Stimulated activated memory B cell treated with anti-CD40 and anti-IgM and Interleukin-4, amounts not matched to agents 10 μg/mL and 1 μg/mL and 100 μg/mL, for 72 hours (primary cell): Measurements from ENCODE around the gene NFU1.
"Not testable (repeated sequence)": the region's sequence is repeated elsewhere in the genome, so short reads cannot be mapped to it uniquely, and the experiment has no call there.

Experiments
- ATAC-seq: fragments of 150-1000 bp; cut with Tn5 transposase; 2 replicates; pipeline ENCODE4 v1.10.0; 2021
- H3K27ac Mint-ChIP-seq: one replicate; pipeline ENCODE4 v1.8.0; 2022; ENCODE audit warnings: mild to moderate bottlenecking, mixed read lengths
- H3K27me3 Mint-ChIP-seq: one replicate; pipeline ENCODE4 v1.8.0; 2022; ENCODE audit warnings: mixed read lengths
- H3K36me3 Mint-ChIP-seq: one replicate; pipeline ENCODE4 v1.8.0; 2022; ENCODE audit warnings: mixed read lengths
- H3K4me1 Mint-ChIP-seq: one replicate; pipeline ENCODE4 v1.8.0; 2022; ENCODE audit warnings: mixed read lengths
- H3K4me3 Mint-ChIP-seq: one replicate; pipeline ENCODE4 v1.8.0; 2022; ENCODE audit warnings: mild to moderate bottlenecking, moderate library complexity, mixed read lengths
- H3K9me3 Mint-ChIP-seq: one replicate; pipeline ENCODE4 v1.8.0; 2022; ENCODE audit warnings: mixed read lengths

NFU1 gene

GRCh38 chr2:69459936-69460335, 22.7 kb upstream of the NFU1 start:
- no peaks in the 10 kb centered on the region for H3K36me3 Mint-ChIP-seq
- no peak for ATAC-seq
- H3K4me3 Mint-ChIP-seq: no peak overlapping the region
- H3K4me1 Mint-ChIP-seq: no peaks in the 10 kb centered on the region
- peaks cover 19% of the 10 kb centered on the region for H3K27me3 Mint-ChIP-seq
- H3K9me3 Mint-ChIP-seq: no peaks in the 10 kb centered on the region
- H3K27ac Mint-ChIP-seq: no peak overlapping the region

GRCh38 chr2:69456950-69457445, 19.8 kb upstream of the NFU1 start:
- H3K4me1 Mint-ChIP-seq: peaks cover 8% of the 10 kb centered on the region
- peak; percentile 68 for ATAC-seq
- H3K4me3 Mint-ChIP-seq: no peak overlapping the region
- no peaks in the 10 kb centered on the region for H3K9me3 Mint-ChIP-seq
- H3K27me3 Mint-ChIP-seq: peaks cover 23% of the 10 kb centered on the region
- no peak overlapping the region for H3K27ac Mint-ChIP-seq
- H3K36me3 Mint-ChIP-seq: no peaks in the 10 kb centered on the region

DNA sequence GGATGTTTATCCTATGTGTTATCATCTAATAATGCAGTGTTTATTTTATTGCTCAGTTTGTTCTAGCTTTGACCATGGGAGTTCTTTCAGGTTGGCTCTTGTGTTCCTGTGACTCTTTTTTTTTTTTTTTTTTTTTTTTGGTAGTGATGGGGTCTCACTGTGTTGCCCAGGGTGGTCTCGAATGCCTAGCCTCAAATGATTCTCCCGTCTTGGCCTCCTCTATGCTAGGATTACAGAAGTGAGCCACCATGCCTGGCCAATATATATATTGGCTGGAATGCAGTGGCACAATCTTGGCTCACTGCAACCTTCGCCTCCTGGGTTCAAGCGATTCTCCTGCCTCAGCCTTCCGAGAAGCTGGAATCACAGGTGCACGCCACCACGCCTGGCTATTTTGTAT, 18.9 kb upstream of the NFU1 start:
- Mint-ChIP-seq H3K27me3 (peaks cover 23% of the 10 kb centered on the region), H3K4me1 (peaks cover 8% of the 10 kb centered on the region), H3K27ac (no peak overlapping the region), H3K36me3 (no peaks in the 10 kb centered on the region), H3K4me3 (no peak overlapping the region), H3K9me3 (no peaks in the 10 kb centered on the region)
- ATAC-seq: no peak

GRCh38 chr2:69454976-69455375, 17.7 kb upstream of the NFU1 start:
- no peak overlapping the region for H3K4me3 Mint-ChIP-seq
- peaks cover 8% of the 10 kb centered on the region for H3K4me1 Mint-ChIP-seq
- no peaks in the 10 kb centered on the region for H3K9me3 Mint-ChIP-seq
- ATAC-seq: no peak
- no peaks in the 10 kb centered on the region for H3K36me3 Mint-ChIP-seq
- H3K27ac Mint-ChIP-seq: no peak overlapping the region
- H3K27me3 Mint-ChIP-seq: peaks cover 23% of the 10 kb centered on the region

DNA sequence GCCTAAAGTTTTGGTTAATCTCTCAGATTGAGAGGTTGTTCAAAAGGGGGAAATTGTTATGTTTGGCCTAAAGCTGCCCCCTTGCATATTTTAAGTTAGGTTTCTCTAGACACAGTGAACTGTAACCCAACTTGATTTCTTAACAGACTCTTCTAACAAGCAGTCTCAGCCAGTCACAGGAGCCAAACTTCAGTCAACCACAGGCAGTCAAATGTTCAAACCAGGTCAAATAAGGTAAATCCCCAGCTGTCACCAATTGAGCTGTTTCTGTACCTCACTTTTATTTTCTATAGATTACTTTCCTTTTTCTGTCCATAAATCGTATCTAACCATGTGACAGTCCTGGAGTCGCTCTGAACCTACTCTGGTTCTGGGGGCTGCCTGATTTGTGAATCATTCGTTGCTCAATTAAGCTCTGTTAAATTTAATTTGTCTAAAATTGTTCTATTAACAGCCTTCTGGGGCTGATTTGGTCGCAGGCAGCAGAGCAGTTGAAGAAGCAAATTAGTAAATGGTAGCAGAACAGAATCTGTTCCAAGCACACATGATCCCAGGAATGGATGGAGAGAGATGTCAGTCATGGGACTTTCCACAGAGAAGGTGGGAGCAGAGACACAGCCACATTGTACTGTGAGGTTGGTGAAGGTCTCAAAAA, 16.4 kb upstream of the NFU1 start:
- Mint-ChIP-seq H3K9me3 (no peaks in the 10 kb centered on the region), H3K27ac (peak overlapping the region; percentile 34), H3K36me3 (no peaks in the 10 kb centered on the region), H3K4me1 (peaks cover 8% of the 10 kb centered on the region), H3K4me3 (peak overlapping the region; percentile 18), H3K27me3 (peaks cover 23% of the 10 kb centered on the region)
- peak; percentile 85 for ATAC-seq

- Mint-ChIP-seq H3K36me3 (no peaks in the 10 kb centered on the region), H3K9me3 (no peaks in the 10 kb centered on the region), H3K27me3 (peaks cover 23% of the 10 kb centered on the region), H3K27ac (no peak overlapping the region), H3K4me3 (no peak overlapping the region), H3K4me1 (peaks cover 8% of the 10 kb centered on the region)
- no peak for ATAC-seq
Measured at GRCh38 chr2:69452687-69453086, 15.5 kb upstream of the NFU1 start.

- Mint-ChIP-seq H3K4me3 (no peak overlapping the region), H3K36me3 (no peaks in the 10 kb centered on the region), H3K27me3 (peaks cover 13% of the 10 kb centered on the region), H3K9me3 (no peaks in the 10 kb centered on the region), H3K4me1 (peaks cover 8% of the 10 kb centered on the region), H3K27ac (no peak overlapping the region)
- no peak for ATAC-seq
Measured at GRCh38 chr2:69450735-69451416, 13.6 kb upstream of the NFU1 start.

DNA sequence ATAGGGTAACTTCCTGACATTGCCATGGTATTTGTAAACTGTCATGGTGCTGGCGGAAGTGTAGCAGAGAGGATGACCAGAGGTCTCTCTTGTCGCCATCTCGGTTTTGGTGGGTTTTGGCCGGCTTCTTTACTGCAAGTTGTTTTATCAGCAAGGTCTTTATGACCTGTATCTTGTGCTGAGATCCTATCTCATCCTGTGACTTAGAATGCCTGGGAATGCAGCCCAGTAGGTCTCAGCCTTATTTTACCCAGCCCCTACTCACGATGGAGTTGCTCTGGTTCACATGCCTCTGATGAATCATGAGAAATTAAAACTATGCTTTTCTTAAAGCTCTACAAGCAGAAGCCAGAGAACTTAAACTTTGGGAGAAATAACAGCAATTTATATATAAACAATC, 12.7 kb upstream of the NFU1 start:
- no peak for ATAC-seq
- no peaks in the 10 kb centered on the region for H3K36me3 Mint-ChIP-seq
- no peak overlapping the region for H3K4me3 Mint-ChIP-seq
- H3K27ac Mint-ChIP-seq: no peak overlapping the region
- H3K9me3 Mint-ChIP-seq: no peaks in the 10 kb centered on the region
- peaks cover 4% of the 10 kb centered on the region for H3K27me3 Mint-ChIP-seq
- peaks cover 8% of the 10 kb centered on the region for H3K4me1 Mint-ChIP-seq

GRCh38 chr2:69443673-69444072, 6.4 kb upstream of the NFU1 start:
- not testable (repeated sequence) for H3K9me3 Mint-ChIP-seq, H3K4me1 Mint-ChIP-seq, H3K36me3 Mint-ChIP-seq, H3K4me3 Mint-ChIP-seq, ATAC-seq, H3K27me3 Mint-ChIP-seq, H3K27ac Mint-ChIP-seq

GRCh38 chr2:69439499-69439898, 2.3 kb upstream of the NFU1 start:
- not testable (repeated sequence) for ATAC-seq, H3K9me3 Mint-ChIP-seq, H3K27me3 Mint-ChIP-seq, H3K36me3 Mint-ChIP-seq, H3K4me3 Mint-ChIP-seq
- Mint-ChIP-seq H3K27ac (peak overlapping the region; percentile 98), H3K4me1 (peaks cover 23% of the 10 kb centered on the region)

GRCh38 chr2:69438580-69438979, 1.3 kb upstream of the NFU1 start:
- Mint-ChIP-seq H3K4me3 (peak overlapping the region; percentile 4), H3K9me3 (no peaks in the 10 kb centered on the region), H3K27ac (peak overlapping the region; percentile 98), H3K36me3 (no peaks in the 10 kb centered on the region), H3K27me3 (no peaks in the 10 kb centered on the region), H3K4me1 (peaks cover 31% of the 10 kb centered on the region)
- ATAC-seq: no peak

DNA sequence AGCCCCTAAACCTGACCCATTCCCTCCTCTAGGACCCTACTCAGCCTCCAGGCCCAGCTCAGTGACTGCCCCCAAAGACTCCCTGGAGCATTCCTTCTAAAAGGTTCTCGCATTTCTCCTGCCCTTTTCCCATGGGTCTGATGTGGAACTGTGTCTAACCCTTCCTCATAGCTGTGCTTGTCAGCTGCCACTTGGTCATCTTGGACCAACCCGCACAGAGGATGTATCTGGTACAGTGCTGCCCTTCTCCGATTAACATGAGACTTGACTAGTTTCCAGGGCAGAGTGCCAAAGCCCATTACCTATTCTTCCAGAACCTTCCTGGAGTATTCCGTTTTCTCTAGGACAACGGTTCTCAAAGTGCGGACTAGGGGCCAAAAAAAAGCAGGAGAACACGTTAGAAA, 518 bp upstream of the NFU1 start:
- no peaks in the 10 kb centered on the region for H3K27me3 Mint-ChIP-seq
- peak; percentile 2 for ATAC-seq
- no peaks in the 10 kb centered on the region for H3K36me3 Mint-ChIP-seq
- H3K27ac Mint-ChIP-seq: peak overlapping the region; percentile 98
- peak overlapping the region; percentile 91 for H3K4me3 Mint-ChIP-seq
- no peaks in the 10 kb centered on the region for H3K9me3 Mint-ChIP-seq
- H3K4me1 Mint-ChIP-seq: peaks cover 31% of the 10 kb centered on the region

DNA sequence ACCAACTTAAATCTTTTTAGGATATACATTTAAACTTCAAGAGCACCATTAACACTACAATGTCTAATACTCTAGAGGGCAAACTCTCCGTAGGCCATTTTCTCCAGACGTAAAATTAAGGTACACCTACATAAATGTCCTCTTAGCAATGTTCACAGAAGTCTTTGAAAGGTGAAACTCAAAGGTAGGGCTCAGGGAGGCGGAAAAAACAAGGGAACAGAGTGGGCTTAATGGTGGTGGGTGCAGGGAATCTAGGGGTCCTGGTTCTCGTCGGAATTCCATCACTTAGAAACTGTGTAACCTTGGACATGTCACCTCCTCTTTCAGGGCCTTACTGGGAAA, 668 bp downstream of the NFU1 start:
- ATAC-seq: peak; percentile 2
- Mint-ChIP-seq H3K36me3 (no peaks in the 10 kb centered on the region), H3K4me1 (peaks cover 31% of the 10 kb centered on the region), H3K27ac (peak overlapping the region; percentile 98), H3K4me3 (peak overlapping the region; percentile 91), H3K27me3 (no peaks in the 10 kb centered on the region), H3K9me3 (no peaks in the 10 kb centered on the region)

DNA sequence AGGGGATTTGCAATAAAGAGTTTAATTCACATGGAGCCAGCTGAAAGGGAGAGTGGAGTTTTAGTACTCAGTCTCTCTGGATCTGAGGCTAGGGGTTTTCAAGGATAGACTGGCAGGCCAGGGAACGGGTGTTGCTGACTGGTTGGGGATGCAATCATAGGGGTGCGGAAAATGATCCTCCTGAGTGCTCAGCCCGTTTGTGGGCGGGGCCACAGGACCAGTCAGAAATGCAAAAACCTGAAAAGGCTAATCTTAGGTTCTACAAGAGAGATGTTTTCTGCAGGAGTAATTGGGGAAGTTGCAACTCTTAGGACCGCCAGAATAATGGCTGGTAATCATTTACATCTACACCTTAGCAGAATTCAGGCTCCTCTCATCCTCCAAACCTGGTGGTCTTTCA, 2.5 kb downstream of the NFU1 start:
- ATAC-seq: no peak
- no peaks in the 10 kb centered on the region for H3K36me3 Mint-ChIP-seq
- peaks cover 31% of the 10 kb centered on the region for H3K4me1 Mint-ChIP-seq
- no peaks in the 10 kb centered on the region for H3K9me3 Mint-ChIP-seq
- H3K27me3 Mint-ChIP-seq: no peaks in the 10 kb centered on the region
- no peak overlapping the region for H3K27ac Mint-ChIP-seq
- H3K4me3 Mint-ChIP-seq: peak overlapping the region; percentile 43

DNA sequence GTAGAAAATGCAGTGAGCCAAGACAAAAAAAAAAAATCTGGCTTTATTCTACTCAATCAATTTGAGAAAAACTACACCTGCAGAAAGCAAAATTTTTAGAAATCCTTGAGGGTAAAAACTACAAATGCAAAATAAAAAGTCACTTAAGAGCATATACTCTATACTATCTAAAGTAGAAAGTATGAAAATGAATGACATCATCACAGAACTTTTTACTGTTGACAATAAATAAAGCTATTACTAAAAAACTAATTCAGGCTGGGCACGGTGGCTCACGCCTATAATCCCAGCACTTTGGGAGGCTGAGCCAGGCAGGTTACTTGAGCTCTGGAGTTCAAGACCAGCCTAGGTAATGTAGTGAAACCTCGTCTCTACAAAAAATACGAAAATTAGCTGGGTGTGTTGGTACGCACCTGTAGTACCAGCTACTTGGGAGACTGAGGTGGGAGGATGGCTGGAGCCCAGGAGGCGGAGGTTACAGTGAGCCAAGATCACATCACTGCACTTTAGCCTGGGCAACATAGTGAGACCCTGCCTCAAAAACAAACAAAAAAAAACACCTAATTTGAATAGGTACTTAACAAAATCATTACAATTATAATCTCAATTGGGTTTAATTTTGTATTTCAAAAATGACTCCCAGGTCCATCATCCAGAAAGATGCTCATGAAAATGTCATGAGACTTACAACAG, 7.6 kb downstream of the NFU1 start:
- Mint-ChIP-seq H3K9me3 (no peaks in the 10 kb centered on the region), H3K27ac (no peak overlapping the region), H3K27me3 (no peaks in the 10 kb centered on the region), H3K4me1 (peaks cover 10% of the 10 kb centered on the region), H3K4me3 (no peak overlapping the region), H3K36me3 (peaks cover 11% of the 10 kb centered on the region)
- ATAC-seq: no peak

GRCh38 chr2:69428981-69429380, 8.3 kb downstream of the NFU1 start:
- no peak overlapping the region for H3K4me3 Mint-ChIP-seq
- H3K27me3 Mint-ChIP-seq: no peaks in the 10 kb centered on the region
- no peak overlapping the region for H3K27ac Mint-ChIP-seq
- peaks cover 4% of the 10 kb centered on the region for H3K4me1 Mint-ChIP-seq
- no peaks in the 10 kb centered on the region for H3K9me3 Mint-ChIP-seq
- no peak for ATAC-seq
- peaks cover 11% of the 10 kb centered on the region for H3K36me3 Mint-ChIP-seq
